Measurements from ENCODE around the gene OSBPL6.

Gene OSBPL6

GRCh38 chr2:178271629-178272333 is 77.5 kb downstream of the OSBPL6 start:
- DNase-seq (ENCODE audit: low read depth in 3 of 3): no peak

- no peak for DNase-seq (ENCODE audit: low read depth in 3 of 3)
Measured at GRCh38 chr2:178273787-178274360, 79.6 kb downstream of the OSBPL6 start.

GRCh38 chr2:178275600-178275999 is 81.3 kb downstream of the OSBPL6 start:
- no peak for DNase-seq (ENCODE audit: low read depth in 3 of 3)

GRCh38 chr2:178277741-178278197 is 83.5 kb downstream of the OSBPL6 start:
- DNase-seq (ENCODE audit: low read depth in 3 of 3): no peak

GRCh38 chr2:178279142-178279541 is 84.8 kb downstream of the OSBPL6 start:
- DNase-seq (ENCODE audit: low read depth in 3 of 3): no peak

GRCh38 chr2:178279636-178280035 is 85.3 kb downstream of the OSBPL6 start:
- no peak for DNase-seq (ENCODE audit: low read depth in 3 of 3)

GRCh38 chr2:178280244-178280852 is 86.0 kb downstream of the OSBPL6 start:
- DNase-seq (ENCODE audit: low read depth in 3 of 3): peak in 1 of 3 experiments; percentile 29

- no peak for DNase-seq (ENCODE audit: low read depth in 3 of 3)
Measured at GRCh38 chr2:178282075-178282815, 87.9 kb downstream of the OSBPL6 start.

- DNase-seq (ENCODE audit: low read depth in 3 of 3): no peak
Measured at GRCh38 chr2:178283341-178283918, 89.1 kb downstream of the OSBPL6 start.

- DNase-seq (ENCODE audit: low read depth in 3 of 3): no peak
Measured at GRCh38 chr2:178284613-178285286, 90.4 kb downstream of the OSBPL6 start.

- DNase-seq (ENCODE audit: low read depth in 3 of 3): no peak
Measured at GRCh38 chr2:178285287-178285615, 90.9 kb downstream of the OSBPL6 start.

- no peak for DNase-seq (ENCODE audit: low read depth in 3 of 3)
Measured at GRCh38 chr2:178286636-178287035, 92.3 kb downstream of the OSBPL6 start.

- no peak for DNase-seq (ENCODE audit: low read depth in 3 of 3)
Measured at GRCh38 chr2:178287652-178288344, 93.5 kb downstream of the OSBPL6 start.

- DNase-seq (ENCODE audit: low read depth in 3 of 3): no peak
Measured at GRCh38 chr2:178291703-178292102, 97.4 kb downstream of the OSBPL6 start.

- no peak for DNase-seq (ENCODE audit: low read depth in 3 of 3)
Measured at GRCh38 chr2:178292586-178292985, 98.3 kb downstream of the OSBPL6 start.

- no peak for DNase-seq (ENCODE audit: low read depth in 3 of 3)
Measured at GRCh38 chr2:178295115-178295514, 100.8 kb downstream of the OSBPL6 start.

- no peak for DNase-seq (ENCODE audit: low read depth in 3 of 3)
Measured at GRCh38 chr2:178295906-178296305, 101.6 kb downstream of the OSBPL6 start.

- no peak for DNase-seq (ENCODE audit: low read depth in 3 of 3)
Measured at GRCh38 chr2:178296394-178297090, 102.2 kb downstream of the OSBPL6 start.

GRCh38 chr2:178297091-178297411 is 102.7 kb downstream of the OSBPL6 start:
- DNase-seq (ENCODE audit: low read depth in 3 of 3): no peak

- DNase-seq (ENCODE audit: low read depth in 3 of 3): no peak
Measured at GRCh38 chr2:178298785-178299212, 104.5 kb downstream of the OSBPL6 start.
